Measurements from ENCODE around the gene HDAC3.
A peak's percentile ranks its signal among the peaks of the same experiment; 100 is the strongest.

Gene HDAC3

DNA sequence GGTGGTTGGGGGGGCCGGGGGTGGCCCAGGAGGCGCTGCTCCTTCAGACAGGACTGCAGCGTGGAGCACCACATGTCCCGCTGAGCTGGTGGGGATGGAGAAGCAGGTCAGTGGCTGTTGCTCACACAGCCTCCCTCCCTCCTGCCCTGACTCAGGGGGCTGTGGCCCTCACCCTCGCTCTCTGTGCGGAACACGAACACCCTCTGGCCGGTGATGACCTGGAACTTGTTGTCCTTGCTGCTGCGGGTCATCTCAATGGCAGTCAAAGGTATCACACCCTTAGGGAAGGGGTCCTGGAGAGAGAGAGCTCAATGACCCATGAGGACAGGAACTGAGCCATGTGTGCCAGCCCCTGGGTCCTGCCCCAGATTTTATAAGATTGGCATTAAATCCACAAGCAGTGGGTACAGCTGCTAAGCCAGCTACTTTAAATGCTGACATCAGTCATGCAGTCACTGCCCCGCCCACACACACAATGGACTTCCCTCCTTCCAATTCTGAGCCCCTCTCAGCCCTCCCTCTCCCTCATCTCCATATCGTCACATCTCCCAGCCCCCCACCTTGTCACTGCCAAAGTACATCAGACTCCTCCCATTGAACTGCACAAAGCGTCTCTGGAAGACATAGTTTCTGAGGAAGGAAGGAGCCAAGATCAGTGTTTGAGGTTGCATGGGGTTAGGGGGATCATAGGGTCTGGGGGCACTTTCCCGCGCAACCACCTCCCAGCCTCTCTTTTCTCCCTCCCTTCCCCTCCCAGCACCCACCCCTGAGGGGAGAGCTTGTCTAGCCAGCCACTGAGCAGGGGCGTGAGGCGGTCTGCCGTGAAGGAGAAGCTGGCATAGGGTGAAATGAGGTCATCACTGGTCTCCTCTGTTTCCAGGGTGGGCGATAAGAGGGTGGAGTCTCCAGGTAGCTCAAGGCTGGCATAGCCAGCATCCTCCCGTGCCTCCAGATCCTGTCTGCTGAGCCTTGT lies 36.5 kb upstream of the HDAC3 start (continued):
- TF ChIP-seq ZNF398 (tag by site-specific recombination; IDR thresholded peaks at IDR 0.05) (peak; percentile 93), HOXC10 (CRISPR knock-in tag; IDR thresholded peaks at IDR 0.05) (no peak), ATF2 (tag by site-specific recombination; IDR thresholded peaks at IDR 0.05; ENCODE audit: low read depth) (0 out of 2 replicates have a peak, but pooled peaks have one; percentile 13), GLIS2 (tag by site-specific recombination; IDR thresholded peaks at IDR 0.05) (no peak), SP3 (tag by site-specific recombination; IDR thresholded peaks at IDR 0.05) (no peak), ZNF324 (tag by site-specific recombination; IDR thresholded peaks at IDR 0.05) (no peak), BCL11A (tag by site-specific recombination; IDR thresholded peaks at IDR 0.05; ENCODE audit: low read depth) (no peak), ZFHX2 (tag by site-specific recombination; conservative IDR thresholded peaks at IDR 0.05) (peak; percentile 81), KLF1 (tag by site-specific recombination; IDR thresholded peaks at IDR 0.05) (peak; percentile 43; the same call in 1 of the 2 replicates), SETDB1 (IDR thresholded peaks at IDR 0.05; ENCODE audit: insufficient read length, low read length) (no peak), ZNF366 (tag by site-specific recombination; conservative IDR thresholded peaks at IDR 0.05) (no peak), ZNF175 (tag by site-specific recombination; IDR thresholded peaks at IDR 0.05) (no peak), ZBTB48 (tag by site-specific recombination; IDR thresholded peaks at IDR 0.05) (no peak), ZNF626 (tag by site-specific recombination; IDR thresholded peaks at IDR 0.05) (no peak), ZNF701 (tag by site-specific recombination; IDR thresholded peaks at IDR 0.05) (no peak), OVOL3 (tag by site-specific recombination; IDR thresholded peaks at IDR 0.05) (no peak), OSR2 (tag by site-specific recombination; IDR thresholded peaks at IDR 0.05) (no peak), IKZF3 (tag by site-specific recombination; IDR thresholded peaks at IDR 0.05) (no peak), HOXA7 (CRISPR knock-in tag; IDR thresholded peaks at IDR 0.05; ENCODE audit: borderline replicate concordance) (no peak), ZNF114 (tag by site-specific recombination; IDR thresholded peaks at IDR 0.05) (no peak), ZXDB (tag by site-specific recombination; IDR thresholded peaks at IDR 0.05) (no peak), ZNF623 (tag by site-specific recombination; IDR thresholded peaks at IDR 0.05) (no peak), EGR2 (tag by site-specific recombination; IDR thresholded peaks at IDR 0.05; ENCODE audit: low read depth) (peak; percentile 80), ZNF23 (tag by site-specific recombination; IDR thresholded peaks at IDR 0.05; ENCODE audit: borderline replicate concordance) (no peak), BCL11B (tag by site-specific recombination; IDR thresholded peaks at IDR 0.05; ENCODE audit: low read depth) (no peak)
- TF ChIP-seq, protein P1, sequence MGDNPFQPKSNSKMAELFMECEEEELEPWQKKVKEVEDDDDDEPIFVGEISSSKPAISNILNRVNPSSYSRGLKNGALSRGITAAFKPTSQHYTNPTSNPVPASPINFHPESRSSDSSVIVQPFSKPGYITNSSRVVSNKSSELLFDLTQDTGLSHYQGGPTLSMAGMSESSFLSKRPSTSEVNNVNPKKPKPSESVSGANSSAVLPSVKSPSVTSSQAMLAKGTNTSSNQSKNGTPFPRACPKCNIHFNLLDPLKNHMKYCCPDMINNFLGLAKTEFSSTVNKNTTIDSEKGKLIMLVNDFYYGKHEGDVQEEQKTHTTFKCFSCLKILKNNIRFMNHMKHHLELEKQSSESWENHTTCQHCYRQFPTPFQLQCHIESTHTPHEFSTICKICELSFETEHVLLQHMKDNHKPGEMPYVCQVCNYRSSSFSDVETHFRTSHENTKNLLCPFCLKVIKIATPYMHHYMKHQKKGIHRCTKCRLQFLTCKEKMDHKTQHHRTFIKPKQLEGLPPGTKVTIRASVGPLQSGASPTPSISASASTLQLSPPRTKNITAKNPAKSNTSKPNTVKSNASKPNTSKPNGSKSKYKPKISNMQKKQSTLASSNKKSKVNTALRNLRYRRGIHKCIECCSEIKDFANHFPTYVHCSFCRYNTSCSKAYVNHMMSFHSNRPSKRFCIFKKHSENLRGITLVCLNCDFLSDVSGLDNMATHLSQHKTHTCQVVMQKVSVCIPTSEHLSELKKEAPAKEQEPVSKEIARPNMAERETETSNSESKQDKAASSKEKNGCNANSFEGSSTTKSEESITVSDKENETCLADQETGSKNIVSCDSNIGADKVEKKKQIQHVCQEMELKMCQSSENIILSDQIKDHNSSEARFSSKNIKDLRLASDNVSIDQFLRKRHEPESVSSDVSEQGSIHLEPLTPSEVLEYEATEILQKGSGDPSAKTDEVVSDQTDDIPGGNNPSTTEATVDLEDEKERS (tag by site-specific recombination; IDR thresholded peaks at IDR 0.05) = no peak
- TF ChIP-seq, protein P2, sequence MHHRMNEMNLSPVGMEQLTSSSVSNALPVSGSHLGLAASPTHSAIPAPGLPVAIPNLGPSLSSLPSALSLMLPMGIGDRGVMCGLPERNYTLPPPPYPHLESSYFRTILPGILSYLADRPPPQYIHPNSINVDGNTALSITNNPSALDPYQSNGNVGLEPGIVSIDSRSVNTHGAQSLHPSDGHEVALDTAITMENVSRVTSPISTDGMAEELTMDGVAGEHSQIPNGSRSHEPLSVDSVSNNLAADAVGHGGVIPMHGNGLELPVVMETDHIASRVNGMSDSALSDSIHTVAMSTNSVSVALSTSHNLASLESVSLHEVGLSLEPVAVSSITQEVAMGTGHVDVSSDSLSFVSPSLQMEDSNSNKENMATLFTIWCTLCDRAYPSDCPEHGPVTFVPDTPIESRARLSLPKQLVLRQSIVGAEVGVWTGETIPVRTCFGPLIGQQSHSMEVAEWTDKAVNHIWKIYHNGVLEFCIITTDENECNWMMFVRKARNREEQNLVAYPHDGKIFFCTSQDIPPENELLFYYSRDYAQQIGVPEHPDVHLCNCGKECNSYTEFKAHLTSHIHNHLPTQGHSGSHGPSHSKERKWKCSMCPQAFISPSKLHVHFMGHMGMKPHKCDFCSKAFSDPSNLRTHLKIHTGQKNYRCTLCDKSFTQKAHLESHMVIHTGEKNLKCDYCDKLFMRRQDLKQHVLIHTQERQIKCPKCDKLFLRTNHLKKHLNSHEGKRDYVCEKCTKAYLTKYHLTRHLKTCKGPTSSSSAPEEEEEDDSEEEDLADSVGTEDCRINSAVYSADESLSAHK (tag by site-specific recombination; IDR thresholded peaks at IDR 0.05) = no peak
- TF ChIP-seq, protein P3, sequence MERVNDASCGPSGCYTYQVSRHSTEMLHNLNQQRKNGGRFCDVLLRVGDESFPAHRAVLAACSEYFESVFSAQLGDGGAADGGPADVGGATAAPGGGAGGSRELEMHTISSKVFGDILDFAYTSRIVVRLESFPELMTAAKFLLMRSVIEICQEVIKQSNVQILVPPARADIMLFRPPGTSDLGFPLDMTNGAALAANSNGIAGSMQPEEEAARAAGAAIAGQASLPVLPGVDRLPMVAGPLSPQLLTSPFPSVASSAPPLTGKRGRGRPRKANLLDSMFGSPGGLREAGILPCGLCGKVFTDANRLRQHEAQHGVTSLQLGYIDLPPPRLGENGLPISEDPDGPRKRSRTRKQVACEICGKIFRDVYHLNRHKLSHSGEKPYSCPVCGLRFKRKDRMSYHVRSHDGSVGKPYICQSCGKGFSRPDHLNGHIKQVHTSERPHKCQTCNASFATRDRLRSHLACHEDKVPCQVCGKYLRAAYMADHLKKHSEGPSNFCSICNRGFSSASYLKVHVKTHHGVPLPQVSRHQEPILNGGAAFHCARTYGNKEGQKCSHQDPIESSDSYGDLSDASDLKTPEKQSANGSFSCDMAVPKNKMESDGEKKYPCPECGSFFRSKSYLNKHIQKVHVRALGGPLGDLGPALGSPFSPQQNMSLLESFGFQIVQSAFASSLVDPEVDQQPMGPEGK (tag by site-specific recombination; IDR thresholded peaks at IDR 0.05) = peak; percentile 73; the same call in 1 of the 2 replicates

Measured in HEK293 (cell line).